ENCODE data around the gene LMNTD2.
"Not testable (repeated sequence)": the region's sequence is repeated elsewhere in the genome, so short reads cannot be mapped to it uniquely, and the experiment has no call there.

LMNTD2 gene

GRCh38 chr11:533586-534395 is 26.7 kb downstream of the LMNTD2 start:
- DNase-seq: no peak

DNA sequence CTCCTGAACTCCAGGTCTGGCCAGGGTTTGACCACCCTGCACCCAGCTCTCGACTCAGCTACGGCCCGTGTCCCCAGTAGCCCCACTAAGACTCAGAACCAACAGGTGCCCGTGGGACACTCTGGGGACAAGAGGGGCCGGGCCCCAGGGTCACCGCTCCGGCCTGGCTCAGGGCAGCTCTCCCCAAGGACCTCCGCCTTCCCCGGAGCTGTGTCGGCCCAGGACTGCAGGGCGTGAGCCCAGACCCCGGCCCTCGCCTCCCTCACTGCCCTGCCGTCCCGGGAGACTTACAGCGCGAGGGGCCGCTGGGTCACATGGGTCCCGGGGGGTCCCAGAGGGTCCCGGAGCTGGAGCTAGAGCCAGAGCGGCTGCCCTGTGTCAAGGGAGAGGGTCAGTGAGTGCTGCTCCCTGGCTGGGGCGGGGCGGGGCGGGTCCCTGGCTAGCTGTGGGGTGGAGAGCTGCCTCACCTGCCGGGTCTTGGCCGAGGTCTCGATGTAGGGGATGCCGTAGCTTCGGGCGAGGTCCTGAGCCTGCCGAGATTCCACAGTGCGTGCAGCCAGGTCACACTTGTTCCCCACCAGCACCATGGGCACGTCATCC is 27.5 kb downstream of the LMNTD2 start:
- no peak for DNase-seq

DNA sequence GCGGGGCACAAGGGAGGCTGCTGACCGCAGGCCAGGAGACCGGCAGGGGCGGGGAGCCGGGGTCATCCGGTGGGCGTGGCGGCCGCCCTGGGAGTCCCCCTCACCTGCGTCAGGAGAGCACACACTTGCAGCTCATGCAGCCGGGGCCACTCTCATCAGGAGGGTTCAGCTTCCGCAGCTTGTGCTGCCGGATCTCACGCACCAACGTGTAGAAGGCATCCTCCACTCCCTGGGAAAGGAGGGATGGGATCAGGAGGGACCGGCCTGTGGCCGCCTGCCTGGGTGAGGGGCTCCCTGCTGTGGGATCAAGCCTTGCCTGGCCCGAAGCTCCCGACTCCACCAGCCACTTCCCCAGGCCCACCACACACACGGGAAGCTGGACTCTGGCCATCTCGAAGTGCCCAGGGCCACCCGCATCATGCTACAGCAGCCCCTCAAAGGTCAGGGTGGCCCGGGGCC is 28.0 kb downstream of the LMNTD2 start:
- no peak for DNase-seq

DNA sequence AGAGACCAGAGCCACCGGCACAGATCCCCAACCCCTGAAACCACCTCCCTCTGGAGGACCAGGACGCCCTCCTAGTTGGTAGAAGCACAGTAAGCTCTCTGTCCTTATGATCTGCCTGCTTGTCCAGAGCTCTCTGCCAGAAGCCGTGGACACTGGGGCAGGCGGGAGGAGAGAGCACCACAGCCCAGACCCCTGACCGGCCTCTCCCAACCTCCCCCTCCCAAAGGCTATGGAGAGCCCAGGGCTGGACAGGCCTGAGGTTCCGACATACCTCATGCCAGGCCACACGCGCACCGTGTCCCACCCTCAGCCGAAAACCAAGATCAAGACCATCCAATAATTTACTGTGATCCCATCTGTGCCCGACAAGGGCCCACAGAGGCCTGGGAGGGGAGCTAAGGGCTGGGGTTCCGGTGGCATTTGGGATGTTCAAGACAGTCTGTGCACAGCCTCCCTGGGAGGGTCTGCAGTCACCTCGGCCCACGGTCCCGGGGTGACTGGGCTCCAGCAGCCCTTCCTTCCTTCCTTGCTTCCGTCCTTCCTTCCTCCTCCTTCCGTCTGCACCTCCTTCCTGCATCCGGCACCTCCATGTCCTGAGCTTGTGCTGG is 28.5 kb downstream of the LMNTD2 start:
- no peak for DNase-seq

DNA sequence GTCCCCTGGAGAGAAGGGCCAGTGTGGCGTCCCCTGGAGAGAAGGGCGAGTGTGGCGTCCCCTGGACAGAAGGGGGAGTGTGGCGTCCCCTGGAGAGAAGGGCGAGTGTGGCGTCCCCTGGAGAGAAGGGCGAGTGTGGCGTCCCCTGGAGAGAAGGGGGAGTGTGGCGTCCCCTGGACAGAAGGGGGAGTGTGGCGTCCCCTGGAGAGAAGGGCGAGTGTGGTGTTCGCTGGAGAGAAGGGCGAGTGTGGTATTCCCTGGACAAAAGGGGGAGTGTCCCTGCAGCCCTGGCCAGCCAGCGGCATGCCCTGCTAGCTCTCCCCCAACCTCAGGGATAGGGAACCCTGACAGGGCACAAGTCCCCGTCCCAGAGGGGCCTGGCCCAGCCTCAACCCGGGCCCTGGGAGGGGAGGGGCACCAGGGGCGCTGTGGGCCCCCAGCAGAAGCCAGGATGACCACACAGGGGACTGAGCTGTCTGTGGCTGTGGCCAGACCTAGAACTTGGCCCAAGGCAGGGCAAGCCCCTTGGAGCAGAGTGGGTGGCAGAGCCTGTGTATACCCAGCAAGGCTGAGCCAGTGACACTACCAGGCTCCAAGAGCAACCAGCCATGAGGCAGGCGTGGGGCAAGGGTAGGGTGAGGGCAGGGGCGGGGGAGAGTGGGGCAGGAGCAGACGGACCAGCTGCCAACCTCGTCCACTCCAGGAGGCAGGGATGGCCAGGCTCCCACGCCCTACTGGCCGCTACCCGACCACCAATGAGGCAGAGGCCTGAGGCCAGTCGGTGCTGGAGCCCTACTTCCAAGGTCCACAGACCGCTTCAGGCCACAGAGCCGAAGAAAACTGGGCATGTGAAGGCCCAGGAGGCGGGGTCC is 29.3 kb downstream of the LMNTD2 start:
- no peak for DNase-seq

DNA sequence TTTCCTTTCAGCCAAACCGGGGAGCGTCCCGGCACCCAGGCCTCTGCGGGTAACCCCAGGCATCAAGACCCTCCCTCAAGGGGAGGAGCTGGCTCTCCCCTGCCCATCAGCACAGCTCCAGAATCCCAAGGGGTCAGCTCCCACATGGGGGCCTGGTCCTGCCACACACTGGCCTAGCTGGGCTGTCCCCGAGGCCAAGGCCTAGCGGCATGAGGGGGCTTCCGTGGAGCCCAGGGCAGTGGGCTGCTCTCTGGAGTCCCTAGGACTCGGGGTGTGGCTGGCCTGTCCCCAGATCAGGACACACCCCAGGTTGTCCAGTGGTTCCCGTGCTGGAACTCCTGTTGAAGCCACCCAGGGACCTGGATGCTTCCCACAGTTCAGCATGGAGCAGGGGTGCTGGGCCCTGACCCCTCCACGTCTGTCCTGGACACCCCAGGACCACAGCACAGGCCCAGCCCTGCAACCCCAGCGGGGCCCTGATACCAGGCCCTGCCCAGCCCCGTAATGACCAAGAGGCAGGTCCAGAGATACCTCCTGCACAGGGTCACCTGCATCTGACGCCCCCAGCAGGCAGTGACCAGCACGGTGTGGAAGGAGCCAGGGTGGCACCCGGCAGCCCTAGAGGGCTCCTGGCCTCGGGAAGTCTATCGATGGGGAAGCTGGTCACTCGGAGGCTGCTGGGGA is 30.7 kb downstream of the LMNTD2 start:
- no peak for DNase-seq

DNA sequence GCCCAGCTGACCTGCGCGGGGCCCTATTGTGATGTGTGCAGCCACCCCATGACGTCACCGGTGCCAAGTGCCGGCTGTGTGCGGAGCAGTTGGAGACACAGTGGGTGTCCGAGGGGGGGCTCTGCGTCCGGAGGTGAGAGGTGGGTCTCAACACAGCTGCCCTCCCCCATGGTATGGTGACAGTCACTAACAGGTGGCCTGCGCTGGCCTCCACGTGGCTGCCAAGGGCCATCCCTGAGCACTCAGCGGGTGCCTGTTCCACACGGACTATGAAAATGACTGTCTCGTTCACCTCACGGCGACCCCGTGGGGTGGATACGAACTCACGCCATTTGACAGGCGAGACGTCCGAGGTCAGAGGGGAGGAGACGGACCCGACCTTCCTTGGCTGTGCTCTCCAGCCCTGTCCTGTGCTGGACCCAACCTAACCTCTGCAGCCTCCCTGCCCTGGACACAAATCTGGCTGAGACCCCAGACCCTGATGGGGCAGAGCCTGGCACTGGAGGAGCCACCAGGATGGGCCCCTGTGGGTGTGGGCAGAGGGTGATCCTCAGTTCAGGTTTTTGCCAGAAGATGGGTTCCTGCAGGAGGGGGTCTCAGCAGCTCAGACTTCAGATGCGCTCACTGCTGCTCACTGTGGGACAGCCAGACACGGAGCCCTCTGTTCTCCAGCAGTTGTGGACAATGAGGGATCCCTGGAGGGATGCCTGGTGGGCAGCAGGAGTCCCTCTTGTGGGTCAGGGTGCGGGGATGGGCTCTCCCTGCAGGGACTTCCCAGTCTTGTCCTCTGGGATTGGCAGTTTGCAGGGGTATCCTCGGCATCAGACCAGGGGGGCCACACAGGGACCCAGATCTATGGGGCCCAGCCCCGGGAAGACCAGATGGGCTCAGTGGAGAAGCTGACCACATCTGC is 31.5 kb downstream of the LMNTD2 start:
- no peak for DNase-seq

DNA sequence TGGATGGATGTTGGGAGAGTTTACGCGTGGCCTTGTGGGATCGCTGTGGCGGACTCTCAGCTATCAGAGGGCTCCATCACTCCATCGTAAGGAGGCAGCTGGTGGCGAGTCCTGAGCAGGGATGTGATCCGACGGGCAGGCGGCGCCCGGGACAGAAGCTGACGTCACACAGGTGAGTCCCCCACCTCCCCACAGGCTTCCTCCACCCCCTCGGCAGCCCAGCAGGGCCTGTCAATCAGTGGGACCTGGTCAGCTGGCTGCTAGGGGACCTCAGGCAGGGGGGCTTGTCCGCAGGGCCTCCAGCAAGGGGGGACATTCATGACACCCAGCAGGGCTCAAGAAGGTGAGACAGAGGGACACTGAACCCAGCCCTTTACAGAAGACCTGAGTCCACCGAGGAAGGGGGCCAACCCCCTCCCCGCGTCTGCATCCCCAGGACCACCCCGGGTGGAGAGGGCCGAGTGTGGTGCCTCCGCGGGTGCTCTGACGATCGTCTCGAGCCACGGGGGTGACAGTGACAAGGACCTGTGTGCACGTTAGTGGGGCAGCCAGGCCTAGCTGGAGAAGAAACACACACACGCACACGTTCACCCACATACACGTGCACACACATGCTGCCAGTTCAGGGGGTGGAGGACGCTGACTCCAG is 32.2 kb downstream of the LMNTD2 start:
- no peak for DNase-seq

- DNase-seq: no peak
Observed at GRCh38 chr11:526192-526591, 34.3 kb downstream of the LMNTD2 start.

DNA sequence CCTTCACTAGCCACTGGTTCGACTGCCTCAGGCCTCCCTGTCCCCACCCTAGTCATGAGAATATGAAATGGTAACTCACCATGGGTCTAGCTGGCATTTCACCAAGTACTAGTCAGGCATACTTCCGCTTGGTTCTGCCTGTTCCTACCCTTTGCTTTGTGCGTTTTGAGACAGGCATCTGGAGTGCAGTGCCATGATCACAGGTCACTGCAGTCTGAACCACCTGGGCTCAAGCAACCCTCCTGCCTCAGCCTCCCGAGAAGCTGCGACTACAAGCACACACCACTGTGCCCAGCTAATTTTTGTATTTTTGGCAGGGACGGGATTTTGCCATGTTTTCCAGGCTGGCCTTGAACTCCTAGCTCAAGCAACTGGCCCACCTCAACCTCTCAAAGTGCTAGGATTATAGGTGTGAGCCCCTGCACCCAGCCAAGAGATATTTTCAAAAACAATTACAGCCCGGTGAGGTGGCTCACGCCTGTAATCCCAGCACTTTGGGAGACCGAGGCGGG is 39.3 kb downstream of the LMNTD2 start:
- DNase-seq: no peak

DNA sequence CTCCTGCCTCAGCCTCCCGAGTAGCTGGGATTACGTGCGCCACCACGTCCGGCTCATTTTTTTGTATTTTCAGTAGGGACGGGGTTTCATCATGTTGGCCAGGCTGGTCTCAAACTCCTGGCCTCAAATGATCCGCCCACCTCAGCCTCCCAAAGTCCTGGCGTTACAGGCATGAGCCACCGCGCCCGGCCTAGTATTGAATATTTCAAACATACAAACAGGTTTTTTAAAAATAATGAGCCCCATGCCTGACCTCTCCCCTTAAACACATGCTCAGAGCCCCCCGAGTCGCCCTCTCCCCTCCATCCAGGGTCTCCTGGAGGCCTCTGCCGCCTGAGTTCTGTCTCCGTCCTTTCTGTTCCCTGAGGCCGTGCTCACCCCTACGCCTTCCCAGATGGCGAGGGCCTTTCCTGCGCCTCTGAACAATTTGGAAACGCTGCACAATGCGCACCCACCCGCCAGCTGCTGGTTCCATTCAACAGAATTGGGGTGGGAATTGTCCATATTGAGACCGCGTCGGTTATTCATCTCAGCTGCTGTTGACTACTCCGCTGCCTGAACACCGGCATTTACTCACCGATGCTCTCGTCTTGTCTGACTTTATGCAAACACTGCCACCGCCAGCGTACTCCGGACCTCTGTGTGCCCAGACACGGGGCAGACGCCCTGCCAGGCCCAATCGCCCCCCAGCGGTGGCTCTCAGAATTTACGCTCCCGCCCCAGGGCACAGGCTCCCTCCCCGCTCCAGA is 39.9 kb downstream of the LMNTD2 start:
- no peak for DNase-seq

DNA sequence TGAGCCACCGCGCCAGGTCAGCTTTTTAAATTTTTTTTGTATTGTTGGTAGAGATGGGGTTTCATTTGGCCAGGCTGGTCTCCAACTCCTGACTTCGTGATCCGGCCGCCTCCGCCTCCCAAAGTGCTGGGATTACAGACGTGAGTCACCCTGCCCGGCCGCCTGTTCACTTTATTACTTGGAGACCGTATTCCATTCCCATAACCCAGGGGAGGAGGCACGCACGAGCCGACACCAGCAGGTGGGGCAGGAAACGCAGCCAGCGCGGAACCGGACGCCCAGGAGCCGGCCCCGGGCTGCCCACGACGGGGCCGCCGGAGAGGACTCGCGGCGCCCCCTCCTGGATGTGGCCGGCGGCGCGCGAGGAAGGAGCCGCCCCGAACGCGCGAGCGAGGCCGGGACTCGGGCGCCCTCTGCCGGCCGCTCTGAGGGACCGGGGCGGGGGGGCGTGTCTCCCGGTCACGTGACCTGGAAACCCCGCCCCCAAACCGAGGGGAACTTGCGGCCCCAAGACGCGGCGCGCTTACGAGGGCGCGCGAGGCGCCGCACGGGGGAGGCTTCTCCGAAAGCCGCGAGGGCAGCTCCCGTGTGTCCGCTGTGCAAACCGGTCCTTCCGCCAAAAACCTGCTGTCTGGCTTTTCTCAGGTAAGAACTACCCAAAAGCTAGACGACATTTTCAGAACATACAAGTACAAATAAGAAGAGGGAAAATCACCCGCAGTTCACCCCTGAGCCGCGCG is 41.9 kb downstream of the LMNTD2 start:
- DNase-seq: peak; percentile 71 to 89

- DNase-seq: not testable (repeated sequence)
Observed at GRCh38 chr11:516918-517685, 43.4 kb downstream of the LMNTD2 start.

GRCh38 chr11:516400-516799 is 44.1 kb downstream of the LMNTD2 start:
- DNase-seq: no peak

DNA sequence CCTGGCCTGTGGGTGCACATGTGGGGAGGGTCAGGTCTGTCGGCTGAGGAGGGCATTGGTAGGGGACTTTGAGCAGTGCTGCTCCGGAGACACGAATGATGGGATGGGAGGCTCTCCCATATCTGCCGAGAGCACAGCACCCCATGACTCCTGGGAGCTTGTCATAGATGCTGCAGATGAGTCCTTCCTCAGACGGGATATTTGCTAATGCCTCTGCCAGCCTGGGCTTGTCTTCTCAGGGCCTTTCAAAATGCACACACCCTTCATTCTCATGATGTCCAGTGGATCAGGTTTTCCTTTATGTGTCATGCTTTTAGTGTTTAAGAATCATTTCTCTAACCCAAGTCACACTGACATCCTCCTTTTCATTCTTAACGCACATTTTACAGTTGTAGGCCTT is 45.4 kb downstream of the LMNTD2 start:
- no peak for DNase-seq

GRCh38 chr11:514606-515005 is 45.9 kb downstream of the LMNTD2 start:
- DNase-seq: no peak

GRCh38 chr11:512761-513595 is 47.6 kb downstream of the LMNTD2 start:
- DNase-seq: no peak
